RWPE1 (cell line): ENCODE results near the gene HSPA12A.

Experiments
- CTCF ChIA-PET: fragments of 350-600 bp; sonication (Branson Sonifier 250); formaldehyde crosslinking; extraction: SDS; loops from one replicate; lab custom pipeline; 2021; lab: Yijun Ruan, JAX
- POLR2A ChIA-PET: fragments of 400-600 bp; formaldehyde crosslinking; extraction: SDS; loops from one replicate; lab custom pipeline; 2020; ENCODE audit warnings: antibody characterized with exemption; ENCODE audit not compliant: low non-redundant PET; lab: Yijun Ruan, JAX
- DNase-seq: peaks from one replicate; pipeline ENCODE4 v3.0.0; 2012; ENCODE audit warnings: low spot score
- H3K27ac ChIP-seq: fragments of 450-650 bp; 2 replicates; pipeline ENCODE4 v1.5.1; 2017
- CTCF ChIP-seq: fragments of 450-650 bp; conservative IDR thresholded peaks from 2 replicates; pipeline ENCODE4 v1.5.1; 2017; ENCODE audit warnings: low read depth, mild to moderate bottlenecking

HSPA12A gene

GRCh38 chr10:116688741-116689495 lies 53.4 kb downstream of the HSPA12A start:
- H3K27ac ChIP-seq: no peak overlapping the region
- ChIA-PET CTCF (interaction anchor here (0.6 to 3.9 kb wide), 2 partner anchors 93 to 100 kb away, joined by 3 to 23 read pairs; no protein-coding TSS in a partner anchor), POLR2A (no interaction called here)
- DNase-seq: no peak
- no peak for TF ChIP-seq CTCF

GRCh38 chr10:116688241-116688711 lies 54.1 kb downstream of the HSPA12A start:
- CTCF ChIA-PET: interaction anchor here (0.6 to 3.9 kb wide), 4 partner anchors 94 to 843 kb away, joined by 3 to 23 read pairs (median 4); no protein-coding TSS in a partner anchor
- no peak for DNase-seq

GRCh38 chr10:116687633-116688032 lies 54.7 kb downstream of the HSPA12A start:
- ChIA-PET POLR2A (no interaction called here), CTCF (interaction anchor here (0.6 to 3.9 kb wide), 5 partner anchors 41 to 843 kb away, joined by 3 to 23 read pairs (median 4); no protein-coding TSS in a partner anchor)
- no peak for TF ChIP-seq CTCF
- no peak overlapping the region for H3K27ac ChIP-seq
- no peak for DNase-seq

More at GRCh38 chr10:116688241-116688711, 54.1 kb downstream of the HSPA12A start:
- TF ChIP-seq CTCF: no peak
- H3K27ac ChIP-seq: no peak overlapping the region
- POLR2A ChIA-PET: no interaction called here

GRCh38 chr10:116686632-116687031 lies 55.7 kb downstream of the HSPA12A start:
- CTCF ChIA-PET: interaction anchor here (1.4 to 3.9 kb wide), 2 partner anchors 102 to 488 kb away, joined by 5 to 23 read pairs; no protein-coding TSS in a partner anchor
- DNase-seq: no peak
- no peak overlapping the region for H3K27ac ChIP-seq
- POLR2A ChIA-PET: no interaction called here
- no peak for TF ChIP-seq CTCF

- no peak for DNase-seq
- ChIA-PET POLR2A (interaction anchor here (0.6 kb wide), 1 partner anchor 85 kb away, joined by 5 read pairs; no protein-coding TSS in a partner anchor), CTCF (interaction anchor here (0.7 to 3.9 kb wide), 2 partner anchors 103 to 733 kb away, joined by 4 to 23 read pairs; no protein-coding TSS in a partner anchor)
- no peak for TF ChIP-seq CTCF
- no peak overlapping the region for H3K27ac ChIP-seq
These were observed 56.6 kb downstream of the HSPA12A start for GRCh38 chr10:116685807-116686206.

GRCh38 chr10:116684781-116685180 lies 57.6 kb downstream of the HSPA12A start:
- no peak for DNase-seq
- no peak for TF ChIP-seq CTCF
- no peak overlapping the region for H3K27ac ChIP-seq
- POLR2A ChIA-PET: no interaction called here
- CTCF ChIA-PET: interaction anchor here (3.9 kb wide), 1 partner anchor 104 kb away, joined by 23 read pairs; no protein-coding TSS in a partner anchor
